HEK293T (cell line): ENCODE data around the gene GAL3ST1.
"Not testable (repeated sequence)": the region's sequence is repeated elsewhere in the genome, so short reads cannot be mapped to it uniquely, and the experiment has no call there.

Source experiments
- CTCF ChIA-PET: fragments of 350-600 bp; formaldehyde crosslinking; extraction: SDS; loops from one replicate; lab custom pipeline; 2021; ENCODE audit warnings: antibody characterized with exemption, inconsistent platforms; lab: Yijun Ruan, JAX
- POLR2A ChIA-PET: fragments of 350-600 bp; formaldehyde crosslinking; extraction: SDS; loops from one replicate; lab custom pipeline; 2020; ENCODE audit warnings: antibody characterized with exemption, inconsistent platforms; lab: Yijun Ruan, JAX
- DNase-seq: peaks from one replicate; pipeline ENCODE4 v3.0.0; 2012; ENCODE audit warnings: mixed read lengths; ENCODE audit errors: extremely low spot score
- ARNT ChIP-seq: fragments of 450-650 bp; IDR thresholded peaks from 2 replicates; pipeline ENCODE4 v1.6.1; 2017; ENCODE audit warnings: mild to moderate bottlenecking
- BHLHE40 ChIP-seq: fragments of 450-650 bp; IDR thresholded peaks from 2 replicates; pipeline ENCODE4 v1.6.1; 2016; ENCODE audit warnings: mild to moderate bottlenecking, moderate library complexity, borderline replicate concordance
- CTBP1 ChIP-seq: fragments of 450-650 bp; IDR thresholded peaks from 2 replicates; pipeline ENCODE4 v1.6.1; 2016; ENCODE audit warnings: borderline replicate concordance
- ELF4 ChIP-seq: fragments of 450-650 bp; IDR thresholded peaks from 2 replicates; pipeline ENCODE4 v1.6.1; 2017; ENCODE audit warnings: antibody characterized with exemption
- FOXA1 ChIP-seq: fragments of 450-650 bp; IDR thresholded peaks from 2 replicates; pipeline ENCODE4 v1.6.1; 2016; ENCODE audit warnings: mild to moderate bottlenecking
- FOXK2 ChIP-seq: fragments of 450-650 bp; IDR thresholded peaks from 2 replicates; pipeline ENCODE4 v1.6.1; 2016; ENCODE audit warnings: mild to moderate bottlenecking
- FOXM1 ChIP-seq: fragments of 450-650 bp; IDR thresholded peaks from 2 replicates; pipeline ENCODE4 v1.6.1; 2017; ENCODE audit warnings: mild to moderate bottlenecking, borderline replicate concordance
- HDGF ChIP-seq: fragments of 450-650 bp; IDR thresholded peaks from 2 replicates; pipeline ENCODE4 v1.6.1; 2017; ENCODE audit warnings: antibody characterized with exemption, borderline replicate concordance
- L3MBTL2 ChIP-seq: fragments of 450-650 bp; conservative IDR thresholded peaks from 2 replicates; pipeline ENCODE4 v1.6.1; 2016; ENCODE audit warnings: mild to moderate bottlenecking
- LEF1 ChIP-seq: fragments of 450-650 bp; IDR thresholded peaks from 2 replicates; pipeline ENCODE4 v1.6.1; 2017; ENCODE audit warnings: mild to moderate bottlenecking, borderline replicate concordance
- NFRKB ChIP-seq: fragments of 450-650 bp; IDR thresholded peaks from 2 replicates; pipeline ENCODE4 v1.6.1; 2016; ENCODE audit warnings: mild to moderate bottlenecking, moderate library complexity
- PKNOX1 ChIP-seq: fragments of 450-650 bp; IDR thresholded peaks from 2 replicates; pipeline ENCODE4 v1.6.1; 2016
- SP1 ChIP-seq: fragments of 450-650 bp; IDR thresholded peaks from 2 replicates; pipeline ENCODE4 v1.6.1; 2017
- SUZ12 ChIP-seq: fragments of 450-650 bp; IDR thresholded peaks from 2 replicates; pipeline ENCODE4 v1.6.1; 2016; ENCODE audit warnings: mild to moderate bottlenecking
- TARDBP ChIP-seq: fragments of 450-650 bp; IDR thresholded peaks from 2 replicates; pipeline ENCODE4 v1.6.1; 2016
- ZNF384 ChIP-seq: fragments of 450-650 bp; IDR thresholded peaks from 2 replicates; pipeline ENCODE4 v1.6.1; 2016

The GAL3ST1 gene

DNA sequence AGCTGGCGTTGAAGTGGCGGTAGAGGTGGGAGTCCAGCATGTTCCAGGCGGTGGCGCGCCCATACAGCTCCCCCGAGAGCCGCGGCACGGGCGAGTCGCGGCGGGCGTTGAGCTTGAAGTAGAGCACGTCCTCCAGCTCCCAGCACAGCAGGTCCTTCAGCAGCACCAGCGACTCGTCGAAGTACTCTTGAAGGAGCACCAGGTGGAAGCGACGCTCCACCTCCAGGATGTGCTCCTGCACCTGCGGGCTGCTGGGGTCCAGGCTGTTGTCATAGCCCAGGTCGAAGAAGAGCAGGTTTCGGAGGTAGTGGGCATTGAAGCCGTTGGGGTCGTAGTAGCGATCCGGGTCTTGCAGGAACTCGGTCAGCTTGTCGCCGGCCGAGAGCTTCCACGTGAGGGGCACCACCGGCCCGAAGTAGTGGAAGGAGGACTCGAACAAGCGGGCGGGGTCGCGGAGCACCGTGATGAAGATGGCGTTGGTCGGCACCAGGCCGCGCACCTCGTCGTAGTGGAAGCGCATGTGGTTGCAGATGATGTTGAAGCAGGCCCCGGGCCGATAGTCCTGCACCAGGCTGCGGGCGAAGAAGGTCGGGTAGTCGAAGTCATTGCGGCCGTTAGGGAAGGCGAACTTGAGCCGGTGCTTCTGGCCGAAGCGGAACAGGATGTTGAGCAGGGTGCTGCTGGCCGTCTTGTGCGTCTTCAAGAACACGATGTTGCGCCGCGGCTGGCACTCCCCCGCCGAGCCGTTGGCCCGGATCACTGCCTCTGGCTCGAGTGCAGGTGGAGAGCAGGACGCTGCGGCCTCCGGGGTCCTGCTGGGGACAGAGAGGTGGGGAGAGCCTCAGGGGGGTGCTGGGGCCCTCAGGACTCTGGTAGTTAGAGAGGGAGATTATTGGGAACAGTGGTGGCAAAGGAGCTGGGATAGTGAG lies 18.9 kb downstream of the GAL3ST1 start:
- no peak for TF ChIP-seq HDGF
- TF ChIP-seq ARNT = no peak
- TF ChIP-seq CTBP1 = no peak
- no peak for TF ChIP-seq SP1
- TF ChIP-seq FOXK2 = no peak
- no peak for TF ChIP-seq BHLHE40
- TF ChIP-seq SUZ12 = no peak
- TF ChIP-seq ELF4 = no peak
- no peak for TF ChIP-seq LEF1
- TF ChIP-seq FOXA1 = no peak
- no peak for TF ChIP-seq NFRKB
- TF ChIP-seq PKNOX1 = no peak
- TF ChIP-seq L3MBTL2 = no peak
- TF ChIP-seq FOXM1 = no peak
- POLR2A ChIA-PET = no interaction called here
- CTCF ChIA-PET = no interaction called here
- no peak for DNase-seq

- POLR2A ChIA-PET = no interaction called here
- CTCF ChIA-PET = no interaction called here
- no peak for DNase-seq
- TF ChIP-seq FOXM1 = no peak
- TF ChIP-seq LEF1 = no peak
- no peak for TF ChIP-seq NFRKB
- TF ChIP-seq ELF4 = no peak
- TF ChIP-seq ZNF384 = no peak
- TF ChIP-seq FOXA1 = no peak
- no peak for TF ChIP-seq TARDBP
- TF ChIP-seq SP1 = no peak
- no peak for TF ChIP-seq HDGF
- no peak for TF ChIP-seq FOXK2
- no peak for TF ChIP-seq L3MBTL2
- no peak for TF ChIP-seq ARNT
- no peak for TF ChIP-seq CTBP1
Measured at GRCh38 chr22:30553971-30554370, 20.5 kb downstream of the GAL3ST1 start.

- DNase-seq = no peak
- CTCF ChIA-PET = no interaction called here
- TF ChIP-seq FOXK2 (no peak), TARDBP (no peak), FOXA1 (no peak), BHLHE40 (no peak), CTBP1 (no peak), LEF1 (no peak)
- POLR2A ChIA-PET = no interaction called here
Measured at GRCh38 chr22:30552719-30553118, 21.7 kb downstream of the GAL3ST1 start.

GRCh38 chr22:30551813-30552212 lies 22.7 kb downstream of the GAL3ST1 start:
- CTCF ChIA-PET, DNase-seq, POLR2A ChIA-PET: not testable (repeated sequence)

- no peak for DNase-seq
- POLR2A ChIA-PET = no interaction called here
- CTCF ChIA-PET = interaction anchor here (0.5 kb wide), 1 partner anchor 73 kb away, joined by 4 read pairs; no protein-coding TSS in a partner anchor
- no peak for TF ChIP-seq BHLHE40
- no peak for TF ChIP-seq FOXK2
Measured at GRCh38 chr22:30547188-30547587, 27.3 kb downstream of the GAL3ST1 start.

- no peak for DNase-seq
- TF ChIP-seq NFRKB (no peak), PKNOX1 (no peak), HDGF (no peak), SUZ12 (no peak), FOXK2 (no peak), SP1 (no peak), TARDBP (no peak), FOXM1 (no peak), FOXA1 (no peak), ELF4 (no peak), ZNF384 (no peak), LEF1 (no peak)
- POLR2A ChIA-PET = no interaction called here
- CTCF ChIA-PET = no interaction called here
Measured at GRCh38 chr22:30546616-30547015, 27.8 kb downstream of the GAL3ST1 start, which contains the start of gene SEC14L6. TSS of gene SEC14L6 (minus strand) at chr22:30546741. CDS start at chr22:30546682, 59 bp downstream.

GRCh38 chr22:30542811-30543188 lies 31.7 kb downstream of the GAL3ST1 start:
- TF ChIP-seq NFRKB (no peak), TARDBP (no peak), CTBP1 (no peak), ELF4 (no peak), BHLHE40 (no peak), FOXM1 (no peak), SP1 (no peak), FOXA1 (no peak), HDGF (no peak), SUZ12 (no peak), PKNOX1 (no peak), ARNT (no peak), L3MBTL2 (no peak)
- CTCF ChIA-PET = interaction anchor here (0.5 kb wide), 1 partner anchor 377 kb away, joined by 3 read pairs; no protein-coding TSS in a partner anchor
- POLR2A ChIA-PET = interaction anchor here (0.6 kb wide), 1 partner anchor 22 kb away, joined by 3 read pairs; no protein-coding TSS in a partner anchor
- DNase-seq = no peak
